Mesenchymal stem cell (in vitro differentiated cells and primary cell): Measurements from ENCODE around the gene SIGLECL1.

Experiments used
- DNase-seq: peaks from one replicate; pipeline ENCODE4 v3.0.0-alpha.2; 2013
- H2AFZ ChIP-seq: one replicate; pipeline ENCODE4 v1.6.1; 2013; ENCODE audit warnings: low read depth, mild to moderate bottlenecking, control low read depth, inconsistent platforms, low read length, moderate library complexity
- H2AK5ac ChIP-seq: 2 replicates; pipeline ENCODE4 v1.6.1; 2013; ENCODE audit warnings: low read length, moderate library complexity, mild to moderate bottlenecking, inconsistent platforms; ENCODE audit not compliant: severe bottlenecking
- H2BK120ac ChIP-seq: one replicate; pipeline ENCODE4 v1.6.1; 2013; ENCODE audit warnings: low read depth, mild to moderate bottlenecking, inconsistent platforms, low read length, moderate library complexity
- H2BK12ac ChIP-seq, 2 experiments: one replicate each; pipeline ENCODE4 v1.6.1; 2013; ENCODE audit warnings: inconsistent platforms in 2 of 2, low read length in 2 of 2, mild to moderate bottlenecking in 2 of 2, moderate library complexity in 2 of 2, control low read depth in 1 of 2
- H2BK15ac ChIP-seq: one replicate; pipeline ENCODE4 v1.6.1; 2013; ENCODE audit warnings: mild to moderate bottlenecking, low read depth, inconsistent platforms; ENCODE audit not compliant: poor library complexity, severe bottlenecking
- H2BK5ac ChIP-seq: 2 replicates; pipeline ENCODE4 v1.6.1; 2013; ENCODE audit warnings: low read depth, mild to moderate bottlenecking, low read length, control low read depth, inconsistent platforms; ENCODE audit not compliant: poor library complexity, severe bottlenecking
- H3K14ac ChIP-seq, 2 experiments: one replicate each; pipeline ENCODE4 v1.6.1; 2013; ENCODE audit warnings: inconsistent platforms in 2 of 2, low read length in 2 of 2, control low read depth in 1 of 2, mild to moderate bottlenecking in 1 of 2, moderate library complexity in 1 of 2
- H3K18ac ChIP-seq, 2 experiments: one replicate each; pipeline ENCODE4 v1.6.1; 2013; ENCODE audit warnings: inconsistent platforms in 2 of 2, low read length in 2 of 2, control low read depth in 1 of 2, low read depth in 1 of 2, mild to moderate bottlenecking in 1 of 2
- H3K23ac ChIP-seq, 2 experiments: one replicate each; pipeline ENCODE4 v1.6.1; 2013; ENCODE audit warnings: inconsistent platforms in 2 of 2, low read length in 2 of 2, mild to moderate bottlenecking in 2 of 2, moderate library complexity in 2 of 2, control low read depth in 1 of 2
- H3K27ac ChIP-seq: 2 replicates; pipeline ENCODE4 v1.5.1; 2013; ENCODE audit warnings: mild to moderate bottlenecking, moderate library complexity, low read length, control low read depth, inconsistent platforms; ENCODE audit not compliant: poor library complexity, severe bottlenecking
- H3K27me3 ChIP-seq, 2 experiments: 2 replicates each; pipeline versions ENCODE4 v1.6.1 to v1.7.0; 2013; ENCODE audit warnings: low read length in 2 of 2, mild to moderate bottlenecking in 2 of 2, moderate library complexity in 2 of 2, control low read depth in 1 of 2, inconsistent platforms in 1 of 2; ENCODE audit not compliant: control insufficient read depth in 1 of 2, insufficient read depth in 1 of 2
- H3K36me3 ChIP-seq, 2 experiments: 2 replicates each; pipeline versions ENCODE4 v1.6.1 to v1.7.0; 2013; ENCODE audit warnings: low read length in 2 of 2, control low read depth in 1 of 2, inconsistent platforms in 1 of 2, low read depth in 1 of 2, mild to moderate bottlenecking in 1 of 2; ENCODE audit not compliant: insufficient read depth in 2 of 2, control insufficient read depth in 1 of 2
- H3K4ac ChIP-seq, 2 experiments: one replicate each; pipeline ENCODE4 v1.6.1; 2013; ENCODE audit warnings: inconsistent platforms in 2 of 2, low read length in 2 of 2, mild to moderate bottlenecking in 2 of 2, moderate library complexity in 2 of 2, control low read depth in 1 of 2, low read depth in 1 of 2
- H3K4me1 ChIP-seq: 2 replicates; pipeline ENCODE4 v1.6.1; 2013; ENCODE audit warnings: low read depth, low read length, control low read depth; ENCODE audit not compliant: control insufficient read depth, insufficient read depth
- H3K4me2 ChIP-seq: 2 replicates; pipeline ENCODE4 v1.6.1; 2013; ENCODE audit warnings: low read length, mild to moderate bottlenecking, inconsistent platforms; ENCODE audit not compliant: poor library complexity, severe bottlenecking
- H3K4me3 ChIP-seq, 2 experiments: 2 replicates each; pipeline versions ENCODE4 v1.5.1 to v1.7.0; 2013; ENCODE audit warnings: low read length in 2 of 2, mild to moderate bottlenecking in 2 of 2, control low read depth in 1 of 2, low read depth in 1 of 2; ENCODE audit not compliant: insufficient read depth in 1 of 2
- H3K79me1 ChIP-seq: replicated peaks from 2 replicates; pipeline ENCODE4 v1.6.1; 2013; ENCODE audit warnings: mild to moderate bottlenecking, control low read depth, low read length, inconsistent platforms; ENCODE audit not compliant: poor library complexity, severe bottlenecking
- H3K9ac ChIP-seq: 2 replicates; pipeline ENCODE4 v1.7.0; 2013; ENCODE audit warnings: mild to moderate bottlenecking, low read length, moderate library complexity
- H3K9me3 ChIP-seq: 2 replicates; pipeline ENCODE4 v1.7.0; 2013; ENCODE audit warnings: mild to moderate bottlenecking, low read length; ENCODE audit not compliant: control insufficient read depth
- H4K8ac ChIP-seq: one replicate; pipeline ENCODE4 v1.6.1; 2013; ENCODE audit warnings: inconsistent platforms, mild to moderate bottlenecking, low read length, moderate library complexity
- H4K91ac ChIP-seq: one replicate; pipeline ENCODE4 v1.6.1; 2013; ENCODE audit warnings: mild to moderate bottlenecking, low read length, inconsistent platforms
- WGBS: methylation state at CpG from one replicate; pipeline ENCODE4 v1.1.7; 2013; ENCODE audit warnings: mixed read lengths; 5-methylcytosine and 5-hydroxymethylcytosine counted together

Gene SIGLECL1

GRCh38 chr19:51251468-51251820 is 564 bp downstream of the SIGLECL1 start:
- no peak overlapping the region for H4K8ac ChIP-seq
- no peak overlapping the region for H2AFZ ChIP-seq
- no peak overlapping the region for H2BK12ac ChIP-seq
- H3K27me3 ChIP-seq: peaks cover 0 to 4% of the 10 kb centered on the region in 2 experiments
- no peak overlapping the region for H3K14ac ChIP-seq
- H3K4me3 ChIP-seq: no peak overlapping the region
- no peak overlapping the region for H4K91ac ChIP-seq
- no peak overlapping the region for H2BK120ac ChIP-seq
- H3K79me1 ChIP-seq: no peaks in the 10 kb centered on the region
- H2BK15ac ChIP-seq: no peak overlapping the region
- no peak overlapping the region for H2AK5ac ChIP-seq
- no peak for DNase-seq
- peaks cover 4% of the 10 kb centered on the region for H3K9me3 ChIP-seq
- no peak overlapping the region for H3K4ac ChIP-seq
- no peak overlapping the region for H3K27ac ChIP-seq
- WGBS: 76% methylated on average over 9 of the region's 9 CpGs
- no peak overlapping the region for H2BK5ac ChIP-seq
- H3K4me2 ChIP-seq: no peak overlapping the region
- no peaks in the 10 kb centered on the region for H3K4me1 ChIP-seq
- H3K23ac ChIP-seq: no peak overlapping the region
- no peak overlapping the region for H3K9ac ChIP-seq
- no peak overlapping the region for H3K18ac ChIP-seq
- H3K36me3 ChIP-seq: no peaks in the 10 kb centered on the region

GRCh38 chr19:51252306-51253079 is 1.6 kb downstream of the SIGLECL1 start:
- Histone ChIP-seq H3K4me1 (no peaks in the 10 kb centered on the region), H2BK12ac (no peak overlapping the region), H3K4ac (no peak overlapping the region), H3K14ac (no peak overlapping the region), H3K18ac (no peak overlapping the region), H2BK120ac (no peak overlapping the region), H3K9ac (no peak overlapping the region), H3K36me3 (no peaks in the 10 kb centered on the region), H3K27me3 (peaks cover 0 to 4% of the 10 kb centered on the region in 2 experiments), H3K9me3 (peaks cover 4% of the 10 kb centered on the region), H3K79me1 (no peaks in the 10 kb centered on the region), H4K8ac (no peak overlapping the region), H4K91ac (no peak overlapping the region), H3K4me3 (no peak overlapping the region), H3K23ac (no peak overlapping the region), H3K4me2 (no peak overlapping the region), H3K27ac (no peak overlapping the region), H2AK5ac (no peak overlapping the region), H2AFZ (no peak overlapping the region), H2BK15ac (no peak overlapping the region), H2BK5ac (no peak overlapping the region)
- 78% methylated on average over 8 of the region's 9 CpGs for WGBS
- DNase-seq: no peak

- H3K23ac ChIP-seq: no peak overlapping the region
- H4K8ac ChIP-seq: no peak overlapping the region
- H2BK120ac ChIP-seq: no peak overlapping the region
Measured at GRCh38 chr19:51253088-51253806, 2.4 kb downstream of the SIGLECL1 start.

GRCh38 chr19:51256155-51256625 is 5.3 kb downstream of the SIGLECL1 start:
- H3K4me2 ChIP-seq: no peak overlapping the region
- no peak overlapping the region for H3K27ac ChIP-seq
- no peaks in the 10 kb centered on the region for H3K36me3 ChIP-seq
- H3K9me3 ChIP-seq: no peaks in the 10 kb centered on the region
- no peak overlapping the region for H3K4ac ChIP-seq
- no peak overlapping the region for H4K8ac ChIP-seq
- no peak overlapping the region for H4K91ac ChIP-seq
- H3K9ac ChIP-seq: no peak overlapping the region
- H2BK15ac ChIP-seq: no peak overlapping the region
- H2AK5ac ChIP-seq: no peak overlapping the region
- H3K79me1 ChIP-seq: no peaks in the 10 kb centered on the region
- no peak overlapping the region for H3K4me3 ChIP-seq
- no peak overlapping the region for H3K18ac ChIP-seq
- no peaks in the 10 kb centered on the region for H3K4me1 ChIP-seq
- peaks cover 0 to 22% of the 10 kb centered on the region in 2 experiments for H3K27me3 ChIP-seq
- H2BK120ac ChIP-seq: no peak overlapping the region
- 78% methylated on average over 2 of the region's 2 CpGs for WGBS
- H2BK12ac ChIP-seq: no peak overlapping the region
- DNase-seq: no peak
- H3K14ac ChIP-seq: no peak overlapping the region
- H2BK5ac ChIP-seq: no peak overlapping the region
- no peak overlapping the region for H3K23ac ChIP-seq
- H2AFZ ChIP-seq: no peak overlapping the region

More at GRCh38 chr19:51253088-51253806, 2.4 kb downstream of the SIGLECL1 start:
- no peak overlapping the region for H3K4ac ChIP-seq
- no peak for DNase-seq
- no peaks in the 10 kb centered on the region for H3K4me1 ChIP-seq
- no peaks in the 10 kb centered on the region for H3K79me1 ChIP-seq
- 100% methylated on average over 1 of the region's 1 CpG for WGBS
- H2BK5ac ChIP-seq: no peak overlapping the region
- H2AK5ac ChIP-seq: no peak overlapping the region
- peaks cover 0 to 10% of the 10 kb centered on the region in 2 experiments for H3K27me3 ChIP-seq
- no peaks in the 10 kb centered on the region for H3K36me3 ChIP-seq
- H3K27ac ChIP-seq: no peak overlapping the region
- H4K91ac ChIP-seq: no peak overlapping the region
- H3K4me3 ChIP-seq: no peak overlapping the region
- no peak overlapping the region for H3K9ac ChIP-seq
- H2BK12ac ChIP-seq: no peak overlapping the region
- no peak overlapping the region for H2BK15ac ChIP-seq
- peaks cover 4% of the 10 kb centered on the region for H3K9me3 ChIP-seq
- H3K4me2 ChIP-seq: no peak overlapping the region
- no peak overlapping the region for H3K18ac ChIP-seq
- no peak overlapping the region for H2AFZ ChIP-seq
- H3K14ac ChIP-seq: no peak overlapping the region
